ENCODE results near the gene FHOD3. TPM values are rescaled to one million over a fixed set of nuclear protein-coding genes. Genes with fewer than 3 reads are reported as not detected.

FHOD3 gene
- total RNA-seq, 1 experiment from 2014 or later, result 22.7 TPM

GRCh38 chr18:36658611-36659010 is 361.1 kb downstream of the FHOD3 start:
- intact Hi-C loops (cut with micrococcal nuclease; ENCODE audit: unreplicated experiment), result no loop called here
- H3K4me3 ChIP-seq (ENCODE audit: low read depth in 2 of 2, low read length in 2 of 2), result no peak overlapping the region
- H3K9me3 ChIP-seq (ENCODE audit: control insufficient read depth, insufficient read depth, low read depth, low read length), result no peaks in the 10 kb centered on the region
- BruUV-seq (replicated peaks), result no TSS peak
- H3K27me3 ChIP-seq (ENCODE audit: control insufficient read depth, insufficient read depth, low read length), result no peaks in the 10 kb centered on the region
- H3K27ac ChIP-seq (ENCODE audit: low read length), result no peak overlapping the region
- ChIA-PET CTCF (no interaction called here), POLR2A (no interaction called here)
- no peak for DNase-seq (ENCODE audit: low read depth, low spot score)
- H3K36me3 ChIP-seq (ENCODE audit: control insufficient read depth, insufficient read depth, low read length), result no peaks in the 10 kb centered on the region
- no peaks in the 10 kb centered on the region for H3K4me1 ChIP-seq (ENCODE audit: control insufficient read depth, insufficient read depth, low read length)
- in situ Hi-C loops (cut with HindIII; ENCODE audit: low pct_unique_long_range_greater_than_20kb, low sequenced_read_pairs), result no loop called here
- no peak for ATAC-seq
- TF ChIP-seq TCF7L2 (IDR thresholded peaks at IDR 0.05; ENCODE audit: low read depth, low read length) (no peak), POLR2AphosphoS5 (IDR thresholded peaks at IDR 0.05; ENCODE audit: low read depth, low read length) (no peak), SIN3A (IDR thresholded peaks at IDR 0.05; ENCODE audit: borderline replicate concordance, insufficient read depth, low read depth, low read length) (no peak), REST (IDR thresholded peaks at IDR 0.05; ENCODE audit: insufficient read depth in 1 of 2, low read depth in 2 of 2, low read length in 1 of 2) (no peak)
- TF ChIP-seq, protein P1, sequence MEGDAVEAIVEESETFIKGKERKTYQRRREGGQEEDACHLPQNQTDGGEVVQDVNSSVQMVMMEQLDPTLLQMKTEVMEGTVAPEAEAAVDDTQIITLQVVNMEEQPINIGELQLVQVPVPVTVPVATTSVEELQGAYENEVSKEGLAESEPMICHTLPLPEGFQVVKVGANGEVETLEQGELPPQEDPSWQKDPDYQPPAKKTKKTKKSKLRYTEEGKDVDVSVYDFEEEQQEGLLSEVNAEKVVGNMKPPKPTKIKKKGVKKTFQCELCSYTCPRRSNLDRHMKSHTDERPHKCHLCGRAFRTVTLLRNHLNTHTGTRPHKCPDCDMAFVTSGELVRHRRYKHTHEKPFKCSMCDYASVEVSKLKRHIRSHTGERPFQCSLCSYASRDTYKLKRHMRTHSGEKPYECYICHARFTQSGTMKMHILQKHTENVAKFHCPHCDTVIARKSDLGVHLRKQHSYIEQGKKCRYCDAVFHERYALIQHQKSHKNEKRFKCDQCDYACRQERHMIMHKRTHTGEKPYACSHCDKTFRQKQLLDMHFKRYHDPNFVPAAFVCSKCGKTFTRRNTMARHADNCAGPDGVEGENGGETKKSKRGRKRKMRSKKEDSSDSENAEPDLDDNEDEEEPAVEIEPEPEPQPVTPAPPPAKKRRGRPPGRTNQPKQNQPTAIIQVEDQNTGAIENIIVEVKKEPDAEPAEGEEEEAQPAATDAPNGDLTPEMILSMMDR (IDR thresholded peaks at IDR 0.05), result no peak

GRCh38 chr18:36660311-36660710 is 362.8 kb downstream of the FHOD3 start:
- H3K27me3 ChIP-seq (ENCODE audit: control insufficient read depth, insufficient read depth, low read length), result no peaks in the 10 kb centered on the region
- BruUV-seq (replicated peaks), result no TSS peak
- no peak for DNase-seq (ENCODE audit: low read depth, low spot score)
- intact Hi-C loops (cut with micrococcal nuclease; ENCODE audit: unreplicated experiment) (no loop called here), in situ Hi-C loops (cut with HindIII; ENCODE audit: low pct_unique_long_range_greater_than_20kb, low sequenced_read_pairs) (no loop called here)
- POLR2A ChIA-PET, result no interaction called here
- ATAC-seq, result no peak
- CTCF ChIA-PET, result no interaction called here
- no peak overlapping the region for H3K27ac ChIP-seq (ENCODE audit: low read length)
- no peaks in the 10 kb centered on the region for H3K36me3 ChIP-seq (ENCODE audit: control insufficient read depth, insufficient read depth, low read length)
- no peak for TF ChIP-seq TCF7L2 (IDR thresholded peaks at IDR 0.05; ENCODE audit: low read depth, low read length)
- no peak for TF ChIP-seq SIN3A (IDR thresholded peaks at IDR 0.05; ENCODE audit: borderline replicate concordance, insufficient read depth, low read depth, low read length)
- H3K4me1 ChIP-seq (ENCODE audit: control insufficient read depth, insufficient read depth, low read length), result no peaks in the 10 kb centered on the region
- no peak overlapping the region for H3K4me3 ChIP-seq (ENCODE audit: low read depth in 2 of 2, low read length in 2 of 2)
- no peaks in the 10 kb centered on the region for H3K9me3 ChIP-seq (ENCODE audit: control insufficient read depth, insufficient read depth, low read depth, low read length)

- no peaks in the 10 kb centered on the region for H3K27me3 ChIP-seq (ENCODE audit: control insufficient read depth, insufficient read depth, low read length)
- ChIA-PET CTCF (no interaction called here), POLR2A (no interaction called here)
- H3K4me3 ChIP-seq (ENCODE audit: low read depth in 2 of 2, low read length in 2 of 2), result no peak overlapping the region
- intact Hi-C loops (cut with micrococcal nuclease; ENCODE audit: unreplicated experiment), result no loop called here
- in situ Hi-C loops (cut with HindIII; ENCODE audit: low pct_unique_long_range_greater_than_20kb, low sequenced_read_pairs), result no loop called here
- H3K27ac ChIP-seq (ENCODE audit: low read length), result no peak overlapping the region
- no peaks in the 10 kb centered on the region for H3K4me1 ChIP-seq (ENCODE audit: control insufficient read depth, insufficient read depth, low read length)
- BruUV-seq (replicated peaks), result no TSS peak
- no peak for DNase-seq (ENCODE audit: low read depth, low spot score)
- no peaks in the 10 kb centered on the region for H3K36me3 ChIP-seq (ENCODE audit: control insufficient read depth, insufficient read depth, low read length)
- no peak for ATAC-seq
- H3K9me3 ChIP-seq (ENCODE audit: control insufficient read depth, insufficient read depth, low read depth, low read length), result no peaks in the 10 kb centered on the region
- TF ChIP-seq, protein P1 (IDR thresholded peaks at IDR 0.05), result 0 out of 2 replicates have a peak, but pooled peaks have one; percentile 17
- TF ChIP-seq REST (IDR thresholded peaks at IDR 0.05; ENCODE audit: insufficient read depth in 1 of 2, low read depth in 2 of 2, low read length in 1 of 2), result no peak
These were observed 364.5 kb downstream of the FHOD3 start for GRCh38 chr18:36661999-36662398.

Data from Panc1 (cell line).